Esophagus muscularis mucosa (tissue), 3 donors: ENCODE results near the gene REC8.

Source experiments
- POLR2A ChIP-seq: fragments of 450-650 bp; IDR thresholded peaks from one replicate; pipeline ENCODE4 v1.6.1; 2017; ENCODE audit warnings: antibody characterized with exemption, moderate library complexity, mild to moderate bottlenecking, low read depth
- POLR2AphosphoS5 ChIP-seq, 2 donors: sonication (generic); formaldehyde crosslinking; IDR thresholded peaks; one replicate each; pipeline ENCODE4 v1.6.1; 2017; ENCODE audit warnings: antibody characterized with exemption in 2 of 2
- TF ChIP-seq, protein P1 (sequence below), 3 experiments: fragments of 200-600 bp in 2 of 3; fragments of 450-650 bp in 1 of 3; sonication (generic) in 2 of 3; IDR thresholded peaks; one replicate each; pipeline ENCODE4 v1.5.1; 2017 to 2019; ENCODE audit warnings: antibody characterized with exemption in 3 of 3, mild to moderate bottlenecking in 2 of 3, moderate library complexity in 1 of 3

DNA sequence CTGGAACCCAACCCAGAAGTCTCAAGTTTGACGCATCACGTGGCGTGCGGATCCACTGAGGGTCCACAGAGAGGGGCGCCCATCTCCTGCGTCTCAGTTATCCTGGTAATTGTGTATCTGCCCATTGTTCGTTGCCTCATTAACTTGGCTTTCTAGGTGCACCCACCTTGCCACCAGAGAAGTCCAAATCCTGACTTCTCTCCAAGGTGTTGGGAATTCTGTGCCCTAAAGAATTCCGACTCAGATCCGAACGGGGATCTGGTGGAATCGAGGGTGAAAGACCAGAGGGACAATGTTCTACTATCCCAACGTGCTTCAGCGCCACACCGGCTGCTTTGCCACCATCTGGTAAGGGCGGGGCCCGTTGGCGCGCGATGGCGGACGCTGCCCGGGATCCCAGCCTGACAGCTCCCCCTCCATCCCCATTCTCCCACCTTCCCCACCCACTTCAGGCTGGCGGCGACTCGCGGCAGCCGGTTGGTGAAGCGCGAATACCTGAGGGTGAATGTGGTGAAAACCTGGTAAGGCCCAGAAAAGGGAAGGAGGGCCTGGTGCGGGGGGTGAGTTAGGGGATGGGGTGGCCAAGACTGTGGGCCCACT lies 481 bp downstream of the REC8 start:
- TF ChIP-seq, protein P1, sequence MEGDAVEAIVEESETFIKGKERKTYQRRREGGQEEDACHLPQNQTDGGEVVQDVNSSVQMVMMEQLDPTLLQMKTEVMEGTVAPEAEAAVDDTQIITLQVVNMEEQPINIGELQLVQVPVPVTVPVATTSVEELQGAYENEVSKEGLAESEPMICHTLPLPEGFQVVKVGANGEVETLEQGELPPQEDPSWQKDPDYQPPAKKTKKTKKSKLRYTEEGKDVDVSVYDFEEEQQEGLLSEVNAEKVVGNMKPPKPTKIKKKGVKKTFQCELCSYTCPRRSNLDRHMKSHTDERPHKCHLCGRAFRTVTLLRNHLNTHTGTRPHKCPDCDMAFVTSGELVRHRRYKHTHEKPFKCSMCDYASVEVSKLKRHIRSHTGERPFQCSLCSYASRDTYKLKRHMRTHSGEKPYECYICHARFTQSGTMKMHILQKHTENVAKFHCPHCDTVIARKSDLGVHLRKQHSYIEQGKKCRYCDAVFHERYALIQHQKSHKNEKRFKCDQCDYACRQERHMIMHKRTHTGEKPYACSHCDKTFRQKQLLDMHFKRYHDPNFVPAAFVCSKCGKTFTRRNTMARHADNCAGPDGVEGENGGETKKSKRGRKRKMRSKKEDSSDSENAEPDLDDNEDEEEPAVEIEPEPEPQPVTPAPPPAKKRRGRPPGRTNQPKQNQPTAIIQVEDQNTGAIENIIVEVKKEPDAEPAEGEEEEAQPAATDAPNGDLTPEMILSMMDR (IDR thresholded peaks at IDR 0.05): no peak
- no peak for TF ChIP-seq POLR2AphosphoS5 (IDR thresholded peaks at IDR 0.05)
- no peak for TF ChIP-seq POLR2A
